Ascending aorta (tissue), 2 donors: ENCODE results near the gene CERS4. TPM values are rescaled to one million over a fixed set of nuclear protein-coding genes. Genes with fewer than 3 reads are reported as not detected.
"Not testable (repeated sequence)": the region's sequence is repeated elsewhere in the genome, so short reads cannot be mapped to it uniquely, and the experiment has no call there.

ENCODE experiments used
- DNase-seq, 2 donors: peaks; one replicate each; pipeline ENCODE4 v3.0.0-alpha.2; 2019; ENCODE audit warnings: low spot score in 2 of 2
- H3K27ac ChIP-seq, 2 donors: fragments of 200-600 bp; sonication (generic); one replicate each; pipeline ENCODE4 v1.5.1; 2016 to 2017; ENCODE audit warnings: mild to moderate bottlenecking in 1 of 2
- H3K27me3 ChIP-seq: fragments of 200-600 bp; sonication (generic); one replicate; pipeline ENCODE4 v1.5.1; 2017
- H3K36me3 ChIP-seq, 2 donors: fragments of 200-600 bp; sonication (generic); one replicate each; pipeline ENCODE4 v1.5.1; 2016
- H3K4me1 ChIP-seq, 2 donors: fragments of 200-600 bp; sonication (generic); one replicate each; pipeline ENCODE4 v1.5.1; 2016 to 2017; ENCODE audit warnings: mild to moderate bottlenecking in 1 of 2
- H3K4me3 ChIP-seq, 2 donors: fragments of 200-600 bp; sonication (generic); one replicate each; pipeline ENCODE4 v1.5.1; 2016 to 2017; ENCODE audit warnings: mild to moderate bottlenecking in 1 of 2
- H3K9me3 ChIP-seq, 2 donors: fragments of 200-600 bp; sonication (generic); one replicate each; pipeline ENCODE4 v1.5.1; 2016
- intact Hi-C: fragments of 100-400 bp; cut with DNase I; formaldehyde crosslinking; loops from one replicate; pipeline ENCODE4 v1.15.1; 2023
- total RNA-seq: library from RNA; depleted of rRNA; stranded (reverse); fragments of >200 nt; gene quantifications from one replicate; pipeline ENCODE4 v1.1.0, GENCODE V29; 2016
- TF ChIP-seq, protein P1 (sequence below), 3 experiments: fragments of 200-600 bp in 2 of 3; fragments of 450-650 bp in 1 of 3; sonication (generic) in 2 of 3; IDR thresholded peaks; one replicate each; pipeline ENCODE4 v1.5.1; 2016 to 2019; ENCODE audit warnings: antibody characterized with exemption in 3 of 3, mild to moderate bottlenecking in 1 of 3, moderate library complexity in 1 of 3

CERS4 gene
- total RNA-seq, 1 donor from 2014 or later = 20.2 TPM

DNA sequence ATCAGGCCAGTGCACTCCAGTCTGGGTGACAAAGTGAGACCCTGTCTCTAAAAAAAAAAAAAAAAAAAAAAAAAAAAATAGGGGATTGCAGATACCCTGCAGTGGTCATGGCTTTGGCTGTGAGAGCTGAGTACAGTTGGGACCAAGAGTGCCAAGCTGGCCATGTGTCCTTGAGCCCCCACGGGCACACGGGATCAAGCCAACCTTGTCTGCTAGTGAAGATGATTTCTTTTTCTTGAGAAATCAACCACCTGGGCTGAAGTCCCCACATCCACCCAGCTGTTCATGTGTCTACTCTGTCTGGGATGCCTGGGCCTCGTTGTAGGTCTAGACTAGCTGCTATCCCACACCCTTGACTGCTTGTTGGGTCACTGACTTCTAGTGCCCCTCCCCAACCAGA is 34.0 kb downstream of the CERS4 start:
- peaks cover 3 to 11% of the 10 kb centered on the region in 2 donors for H3K4me1 ChIP-seq
- no peak for DNase-seq
- H3K27me3 ChIP-seq = no peaks in the 10 kb centered on the region
- intact Hi-C loops = no loop called here
- no peaks in the 10 kb centered on the region for H3K9me3 ChIP-seq
- TF ChIP-seq, protein P1, sequence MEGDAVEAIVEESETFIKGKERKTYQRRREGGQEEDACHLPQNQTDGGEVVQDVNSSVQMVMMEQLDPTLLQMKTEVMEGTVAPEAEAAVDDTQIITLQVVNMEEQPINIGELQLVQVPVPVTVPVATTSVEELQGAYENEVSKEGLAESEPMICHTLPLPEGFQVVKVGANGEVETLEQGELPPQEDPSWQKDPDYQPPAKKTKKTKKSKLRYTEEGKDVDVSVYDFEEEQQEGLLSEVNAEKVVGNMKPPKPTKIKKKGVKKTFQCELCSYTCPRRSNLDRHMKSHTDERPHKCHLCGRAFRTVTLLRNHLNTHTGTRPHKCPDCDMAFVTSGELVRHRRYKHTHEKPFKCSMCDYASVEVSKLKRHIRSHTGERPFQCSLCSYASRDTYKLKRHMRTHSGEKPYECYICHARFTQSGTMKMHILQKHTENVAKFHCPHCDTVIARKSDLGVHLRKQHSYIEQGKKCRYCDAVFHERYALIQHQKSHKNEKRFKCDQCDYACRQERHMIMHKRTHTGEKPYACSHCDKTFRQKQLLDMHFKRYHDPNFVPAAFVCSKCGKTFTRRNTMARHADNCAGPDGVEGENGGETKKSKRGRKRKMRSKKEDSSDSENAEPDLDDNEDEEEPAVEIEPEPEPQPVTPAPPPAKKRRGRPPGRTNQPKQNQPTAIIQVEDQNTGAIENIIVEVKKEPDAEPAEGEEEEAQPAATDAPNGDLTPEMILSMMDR (IDR thresholded peaks at IDR 0.05) = no peak
- no peak overlapping the region for H3K4me3 ChIP-seq
- no peak overlapping the region for H3K27ac ChIP-seq
- peaks cover 0 to 7% of the 10 kb centered on the region in 2 donors for H3K36me3 ChIP-seq

DNA sequence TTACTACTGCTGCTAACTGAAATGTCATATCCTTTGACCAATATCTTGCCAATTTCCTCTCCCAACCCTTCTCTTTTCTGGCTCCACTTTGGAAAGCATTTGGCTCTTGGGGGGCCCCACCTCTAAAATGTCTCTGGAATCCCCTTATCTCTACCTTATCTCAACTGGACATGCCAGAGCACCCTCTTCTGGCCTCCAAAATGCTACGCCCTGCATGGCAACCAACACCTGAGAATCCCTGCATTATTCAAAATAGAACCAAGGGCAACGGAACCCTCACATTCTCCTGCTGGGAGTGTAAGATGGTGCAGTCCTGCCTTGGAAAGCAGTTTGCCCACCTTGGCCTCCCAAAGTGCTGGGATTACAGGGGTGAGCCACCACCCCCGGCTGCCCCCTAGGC is 35.3 kb downstream of the CERS4 start:
- H3K36me3 ChIP-seq = peaks cover 0 to 7% of the 10 kb centered on the region in 2 donors
- H3K27me3 ChIP-seq = no peaks in the 10 kb centered on the region
- peaks cover 3 to 11% of the 10 kb centered on the region in 2 donors for H3K4me1 ChIP-seq
- no peak overlapping the region for H3K4me3 ChIP-seq
- no peak overlapping the region for H3K27ac ChIP-seq
- H3K9me3 ChIP-seq = no peaks in the 10 kb centered on the region
- TF ChIP-seq, protein P1 (IDR thresholded peaks at IDR 0.05) = no peak
- no peak for DNase-seq
- intact Hi-C loops = no loop called here

DNA sequence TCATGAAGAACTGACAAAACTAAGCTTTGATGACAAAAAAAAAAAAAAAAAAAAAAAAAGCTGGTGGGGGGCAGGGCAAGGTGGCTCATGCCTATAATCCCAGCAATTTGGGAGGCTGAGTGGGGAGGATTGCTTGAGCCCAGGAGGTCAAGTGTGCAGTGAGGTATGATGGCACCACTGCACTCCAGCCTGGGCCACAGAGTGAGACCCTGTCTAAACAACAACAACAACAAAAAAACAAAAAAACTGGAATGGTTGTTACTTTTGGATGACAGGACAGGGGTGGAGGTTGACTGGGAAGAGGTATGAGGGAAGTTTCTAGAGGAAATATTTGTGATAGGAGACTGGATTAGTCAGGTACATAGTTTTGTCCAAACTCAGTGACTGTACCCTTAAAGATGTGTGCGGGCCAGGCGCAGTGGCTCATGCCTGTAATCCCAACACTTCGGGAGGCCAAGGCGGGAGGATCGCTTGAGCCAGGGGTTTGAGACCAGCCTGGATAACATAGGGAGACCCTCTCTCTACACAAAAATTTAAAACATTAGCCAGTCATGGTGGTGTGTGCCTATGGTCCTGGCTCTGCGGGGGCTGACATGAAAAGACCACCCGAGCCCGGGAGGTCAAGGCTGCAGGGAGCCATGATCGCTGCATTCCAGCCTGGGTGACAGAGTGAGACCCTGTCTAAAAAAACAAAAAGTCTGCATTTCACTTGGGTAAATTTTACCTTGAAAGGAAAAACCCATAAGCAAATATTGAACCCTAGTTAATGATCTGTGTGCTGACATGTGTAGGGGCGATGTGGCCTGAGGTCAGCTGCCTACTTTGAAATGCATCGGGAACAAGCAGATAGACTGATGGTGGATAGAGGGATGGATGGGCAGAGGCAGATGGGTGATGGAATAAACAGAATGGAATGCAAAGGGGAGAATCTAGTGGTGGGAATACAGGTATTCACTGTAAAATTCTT is 37.0 kb downstream of the CERS4 start:
- Histone ChIP-seq H3K4me1 (peaks cover 0 to 4% of the 10 kb centered on the region in 2 donors), H3K27ac (no peak overlapping the region), H3K36me3 (peaks cover 0 to 7% of the 10 kb centered on the region in 2 donors), H3K9me3 (no peaks in the 10 kb centered on the region), H3K27me3 (no peaks in the 10 kb centered on the region), H3K4me3 (no peak overlapping the region)
- TF ChIP-seq, protein P1 (IDR thresholded peaks at IDR 0.05) = no peak
- no peak for DNase-seq
- intact Hi-C loops = no loop called here

- H3K4me3 ChIP-seq, DNase-seq, H3K9me3 ChIP-seq, H3K27ac ChIP-seq, H3K27me3 ChIP-seq, H3K36me3 ChIP-seq, intact Hi-C loops, H3K4me1 ChIP-seq: not testable (repeated sequence)
Observed at GRCh38 chr19:8247129-8247890, 38.1 kb downstream of the CERS4 start.

DNA sequence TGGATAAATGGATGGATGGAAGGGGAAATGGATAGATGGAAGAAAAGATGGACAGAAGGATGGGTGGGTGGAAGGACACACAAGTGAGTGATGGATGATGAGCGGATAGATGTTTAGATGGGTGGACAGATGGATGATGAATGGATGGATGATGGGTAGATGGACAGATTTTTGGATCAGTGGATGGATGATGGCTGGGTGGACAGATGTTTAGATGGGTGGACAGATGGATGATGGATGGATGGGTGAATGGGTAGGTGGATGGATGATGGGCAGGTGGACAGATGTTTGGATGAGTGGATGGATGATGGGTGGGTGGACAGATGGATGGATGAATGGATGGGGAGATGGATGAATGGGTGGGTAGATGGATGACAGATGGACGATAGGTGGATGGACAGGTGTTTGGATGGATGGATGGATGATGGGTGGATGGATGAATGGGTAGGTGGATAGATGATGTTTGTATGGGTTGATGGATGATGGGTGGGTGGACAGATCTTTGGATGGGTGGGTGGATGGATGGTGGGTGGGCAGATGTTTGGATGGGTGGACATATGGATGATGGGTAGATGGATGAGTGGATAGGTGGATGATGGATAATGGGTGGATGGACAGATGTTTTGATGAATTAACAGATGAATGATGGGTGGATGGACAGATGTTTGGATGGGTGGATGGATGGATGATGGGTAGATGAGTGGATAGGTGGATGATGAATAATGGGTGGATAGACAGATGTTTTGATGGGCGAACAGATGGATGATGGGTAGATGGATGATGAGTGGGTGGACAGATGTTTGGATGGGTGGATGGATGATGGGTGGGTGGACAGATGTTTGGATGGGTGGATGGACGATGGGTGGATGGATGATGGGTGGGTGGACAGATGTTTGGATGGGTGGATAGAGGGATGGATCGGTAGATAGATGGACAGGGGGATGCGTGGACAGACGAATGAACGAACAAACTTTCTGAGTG is 39.5 kb downstream of the CERS4 start:
- peaks cover 0 to 6% of the 10 kb centered on the region in 2 donors for H3K4me1 ChIP-seq
- no peak overlapping the region for H3K4me3 ChIP-seq
- no peak for DNase-seq
- H3K9me3 ChIP-seq = no peaks in the 10 kb centered on the region
- TF ChIP-seq, protein P1 (IDR thresholded peaks at IDR 0.05) = no peak
- intact Hi-C loops = no loop called here
- H3K27ac ChIP-seq = no peak overlapping the region
- H3K27me3 ChIP-seq = no peaks in the 10 kb centered on the region
- peaks cover 0 to under 1% of the 10 kb centered on the region in 2 donors for H3K36me3 ChIP-seq
